NCI-H1048 (cell line): Measurements from ENCODE around the gene DHX36.

Experiments
- DNase-seq: peaks from one replicate; lab custom pipeline; 2025; lab: John Stamatoyannopoulos, UW

DHX36 gene

DNA sequence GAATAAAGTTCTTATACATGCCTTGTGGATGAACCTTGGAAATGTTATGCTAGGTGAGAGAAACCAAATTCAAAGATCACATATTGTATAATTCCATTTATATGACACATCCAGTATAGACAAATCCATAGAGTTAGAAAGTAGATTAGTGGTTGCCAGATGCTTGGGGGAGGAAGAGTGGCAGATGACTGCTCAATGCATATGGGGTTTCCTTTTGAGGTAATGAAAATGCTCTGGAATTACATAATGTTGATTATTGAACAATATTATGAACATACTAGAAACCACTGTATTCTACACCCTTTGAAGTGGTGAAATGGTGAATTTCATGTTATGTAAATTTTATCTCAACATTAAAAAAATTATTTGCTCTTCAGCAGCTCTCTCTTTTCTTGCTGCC is 100.8 kb downstream of the DHX36 start:
- DNase-seq = no peak
